Hypothalamus (tissue), 51 donors: ENCODE results near the gene CLDN34.

ENCODE experiments used
- DNase-seq, 51 donors: peaks; one replicate each; lab custom pipeline; 2025; lab: John Stamatoyannopoulos, UW

CLDN34 gene

DNA sequence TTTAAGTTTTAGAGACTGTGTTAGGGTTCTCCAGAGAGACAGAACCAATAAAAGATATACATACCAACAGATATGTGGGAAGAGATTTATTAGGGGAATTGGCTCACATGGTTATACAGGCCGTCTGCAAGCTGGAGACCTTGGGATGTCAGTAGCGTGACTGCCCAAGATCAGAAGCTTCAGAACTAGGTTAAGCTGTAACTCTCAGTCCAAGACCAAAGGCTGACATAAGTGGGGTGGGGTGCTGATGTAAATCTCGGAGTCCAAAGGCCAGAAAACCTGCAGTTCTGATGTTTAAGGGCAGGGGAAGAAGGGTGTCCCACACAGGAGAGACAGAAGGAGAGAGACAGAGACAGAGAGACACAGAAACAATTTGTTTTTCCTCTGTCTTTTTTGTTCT is 10.5 kb downstream of the CLDN34 start:
- DNase-seq = no peak

DNA sequence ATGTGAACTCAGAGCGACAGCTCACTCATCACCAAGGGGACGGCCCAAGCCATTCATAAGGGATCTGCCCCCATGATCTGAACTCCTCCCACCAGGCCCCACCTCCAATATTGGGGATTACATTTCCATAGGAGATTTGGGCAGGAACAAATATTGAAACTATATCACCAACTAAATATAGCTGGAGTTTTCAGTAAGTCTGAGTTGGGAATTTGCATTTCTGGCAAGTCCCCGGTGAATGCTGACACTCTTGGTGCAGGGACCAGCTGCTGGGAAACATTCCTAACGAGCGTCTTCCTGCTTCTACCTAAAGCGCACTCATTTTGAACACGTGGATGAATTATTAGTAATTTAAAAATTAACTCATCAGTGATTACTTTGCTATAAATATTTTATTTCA is 13.2 kb downstream of the CLDN34 start:
- DNase-seq = no peak

DNA sequence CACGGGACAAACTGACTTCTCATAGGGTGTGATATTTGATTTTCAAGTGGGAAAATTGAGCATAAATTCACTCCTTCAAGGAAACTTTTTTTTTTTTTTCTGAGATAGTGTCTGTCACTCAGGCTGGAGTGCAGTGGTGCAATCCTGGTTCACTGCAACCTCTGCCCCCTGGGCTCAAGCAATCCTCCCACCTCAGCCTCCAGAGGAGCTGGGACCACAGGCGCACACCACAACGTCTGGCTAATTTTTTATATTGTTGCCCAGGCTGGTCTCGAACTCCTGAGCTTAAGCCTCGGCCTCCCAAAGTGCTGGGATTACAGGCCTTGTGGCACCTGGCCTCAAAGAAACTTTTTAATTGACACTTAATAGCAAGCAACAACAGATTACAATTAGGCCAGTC is 13.8 kb downstream of the CLDN34 start:
- DNase-seq = no peak

DNA sequence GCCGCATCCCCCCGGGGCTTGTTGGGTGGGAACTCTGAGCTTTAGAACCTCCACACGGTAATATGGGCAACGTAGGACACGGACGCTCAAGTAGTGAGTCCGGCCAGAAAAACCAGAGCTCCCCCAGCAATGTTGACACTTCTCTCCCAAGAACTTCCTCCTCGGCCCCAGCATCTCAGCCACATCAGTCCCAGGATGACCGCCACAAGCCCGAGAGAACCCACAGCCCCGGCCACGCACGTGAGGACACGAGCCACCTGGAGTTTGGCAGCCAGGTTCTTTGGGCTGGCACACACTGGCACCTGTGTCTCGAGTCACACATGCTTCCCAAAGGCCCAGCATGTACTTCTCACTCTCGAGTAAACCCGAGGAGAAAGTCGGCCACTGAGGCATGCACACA is 16.3 kb downstream of the CLDN34 start:
- no peak for DNase-seq

DNA sequence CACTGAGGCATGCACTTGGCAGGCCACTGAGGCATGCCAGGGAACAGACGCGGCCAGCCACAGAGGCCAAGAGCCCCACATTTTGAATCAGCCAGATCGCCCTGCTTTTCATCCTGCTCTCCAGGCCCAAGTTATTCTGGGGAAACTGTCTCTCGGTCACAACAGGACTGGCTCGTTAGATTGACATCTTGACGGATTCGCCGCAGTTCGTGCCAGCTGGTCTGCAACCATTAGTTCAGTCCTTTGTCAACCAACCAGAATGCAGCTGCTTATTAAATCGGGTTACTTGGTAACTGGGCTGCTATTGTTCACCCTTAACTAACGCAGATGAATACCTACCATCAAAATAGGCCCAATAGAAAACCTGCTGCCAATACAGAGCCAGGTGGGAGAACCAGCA is 16.7 kb downstream of the CLDN34 start:
- no peak for DNase-seq

DNA sequence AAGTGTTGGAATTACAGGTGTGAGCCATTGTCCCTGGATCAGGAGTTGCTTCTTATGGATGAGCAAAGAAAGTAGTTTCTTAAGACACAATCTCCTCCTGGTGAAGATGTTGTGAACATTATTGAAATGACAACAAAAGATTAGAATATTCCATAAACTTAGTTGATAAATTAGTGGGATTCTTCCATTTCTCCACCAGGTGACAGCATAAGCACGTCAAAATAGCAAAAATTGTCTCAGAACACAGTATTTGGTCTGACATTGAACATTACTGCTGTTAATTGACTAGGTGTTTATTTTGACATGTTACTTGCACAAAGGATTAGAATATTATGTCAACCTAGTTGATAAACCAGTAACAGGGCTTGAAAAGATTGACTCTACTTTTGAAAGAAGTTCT is 21.6 kb downstream of the CLDN34 start:
- DNase-seq = no peak

DNA sequence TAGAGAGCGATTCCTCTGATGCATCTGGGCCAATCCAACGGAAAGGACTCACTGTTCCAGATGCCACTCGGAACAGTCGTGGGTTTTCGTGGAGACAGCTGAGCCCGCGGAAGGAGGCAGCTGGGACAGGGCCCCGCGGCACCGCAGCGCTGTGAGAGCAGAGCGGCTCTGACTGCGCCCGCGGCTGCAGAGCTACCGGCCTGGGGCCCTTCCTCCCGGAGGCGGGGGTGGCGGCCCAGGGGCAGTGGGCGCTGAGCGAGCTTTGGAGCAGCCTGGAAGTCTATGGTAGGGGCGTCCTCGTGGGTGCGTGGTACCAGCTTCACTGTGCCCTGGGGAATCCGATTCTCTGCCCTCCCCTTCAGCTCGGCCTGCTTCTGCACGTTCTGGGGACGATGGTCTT is 24.9 kb downstream of the CLDN34 start:
- DNase-seq = no peak

DNA sequence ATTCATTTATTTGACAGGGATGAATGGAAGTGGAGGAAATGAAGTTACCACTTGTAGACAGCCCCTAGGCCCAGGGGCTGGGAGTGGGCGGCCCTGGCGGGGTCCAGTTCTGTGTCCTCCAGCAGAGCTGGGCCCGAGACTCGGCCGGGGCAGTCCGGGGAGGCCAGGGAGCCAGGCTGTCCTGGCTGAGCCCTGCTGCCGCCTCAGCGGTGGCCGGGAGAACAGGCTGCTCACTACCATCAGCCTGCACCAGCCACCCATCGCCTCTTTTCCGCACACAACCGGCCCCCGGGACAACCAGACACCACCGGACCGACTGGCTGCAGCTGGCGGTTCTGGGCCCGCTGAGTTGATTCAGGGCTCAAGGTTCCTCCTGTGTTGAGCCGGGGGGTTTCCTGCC is 25.6 kb downstream of the CLDN34 start:
- DNase-seq = no peak

DNA sequence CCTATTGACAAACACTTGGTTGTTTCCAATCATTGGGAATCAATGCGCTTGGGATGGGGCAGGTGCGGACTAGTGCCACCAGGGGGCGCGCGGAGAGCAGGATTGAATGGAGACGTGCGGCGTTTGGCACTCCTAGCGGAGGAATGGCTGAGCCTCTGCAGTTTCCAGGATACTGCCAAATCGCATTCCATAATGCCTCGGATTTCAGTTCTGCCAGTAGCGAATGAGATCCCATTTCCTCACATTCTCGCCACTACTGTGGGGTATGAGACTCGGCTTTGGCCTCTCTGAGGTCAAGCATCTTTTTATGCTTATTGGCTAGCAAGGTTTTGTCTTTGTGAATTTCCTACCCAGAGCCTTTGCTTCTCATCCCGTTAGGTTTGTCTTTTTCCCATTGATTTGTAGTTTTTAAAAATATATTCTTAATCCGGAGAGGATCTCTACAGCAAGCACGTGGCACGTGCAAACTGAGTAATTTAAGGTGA is 28.7 kb downstream of the CLDN34 start:
- DNase-seq = peak in 49 of 51 donors; percentile 0 to 82 (median 39)

DNA sequence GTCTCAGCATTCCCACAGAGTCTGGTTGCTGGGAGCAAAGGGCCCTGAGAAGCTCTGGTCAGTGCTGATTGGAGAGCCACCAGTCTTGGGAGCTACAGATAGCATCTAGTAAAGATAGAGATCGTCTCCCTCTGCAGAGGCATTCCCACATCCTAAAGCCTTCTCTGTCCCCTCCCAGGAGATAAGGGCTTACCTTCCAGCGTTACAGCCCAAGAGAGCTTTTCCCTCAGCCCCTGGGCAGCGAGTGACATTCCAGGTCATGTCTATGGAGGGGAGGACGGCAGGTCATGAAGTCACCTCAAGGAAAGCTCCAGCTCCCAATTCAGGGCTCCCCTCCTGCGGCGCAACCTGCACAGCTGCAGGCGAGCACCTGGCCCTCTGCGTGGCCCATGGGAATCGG is 29.9 kb downstream of the CLDN34 start:
- DNase-seq = no peak

DNA sequence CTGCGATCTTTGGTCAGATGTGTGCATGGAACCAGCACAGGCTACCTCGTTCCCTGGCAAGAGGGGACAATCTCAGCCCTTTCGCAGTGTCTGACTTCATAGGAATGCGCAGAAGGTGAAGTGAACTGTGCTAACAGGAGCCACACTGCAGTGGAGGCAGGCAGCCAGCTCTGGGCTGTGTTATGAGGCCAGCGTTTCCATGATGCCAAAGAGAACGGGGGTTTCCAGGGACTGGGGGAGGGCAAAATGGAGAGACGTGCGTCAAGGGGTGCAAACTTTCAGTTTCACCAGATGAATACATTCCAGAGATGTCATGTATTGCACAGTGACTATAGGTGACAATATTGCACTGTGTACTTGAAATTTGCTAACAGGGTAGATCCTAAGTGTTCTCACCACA is 30.4 kb downstream of the CLDN34 start:
- peak in 2 of 51 donors; percentile 16 for DNase-seq

DNA sequence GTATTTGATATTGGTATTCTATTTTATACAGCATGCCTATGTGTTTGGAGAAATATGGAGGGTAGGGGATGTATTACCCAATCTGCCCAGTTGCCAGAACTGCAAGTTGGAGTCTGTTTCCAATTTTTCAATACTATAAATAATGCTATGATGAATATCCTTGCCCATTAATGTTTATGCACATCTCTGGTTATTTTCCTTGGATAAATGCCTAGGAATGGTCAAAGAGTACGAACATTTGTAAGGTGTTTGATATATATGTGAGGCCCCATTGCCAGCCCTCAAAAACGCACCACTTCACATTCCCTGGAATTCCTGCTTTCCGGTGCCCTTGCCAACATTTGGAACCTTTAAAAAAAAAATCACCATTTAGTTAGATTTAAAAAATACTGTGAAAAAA is 34.3 kb downstream of the CLDN34 start:
- DNase-seq = no peak

DNA sequence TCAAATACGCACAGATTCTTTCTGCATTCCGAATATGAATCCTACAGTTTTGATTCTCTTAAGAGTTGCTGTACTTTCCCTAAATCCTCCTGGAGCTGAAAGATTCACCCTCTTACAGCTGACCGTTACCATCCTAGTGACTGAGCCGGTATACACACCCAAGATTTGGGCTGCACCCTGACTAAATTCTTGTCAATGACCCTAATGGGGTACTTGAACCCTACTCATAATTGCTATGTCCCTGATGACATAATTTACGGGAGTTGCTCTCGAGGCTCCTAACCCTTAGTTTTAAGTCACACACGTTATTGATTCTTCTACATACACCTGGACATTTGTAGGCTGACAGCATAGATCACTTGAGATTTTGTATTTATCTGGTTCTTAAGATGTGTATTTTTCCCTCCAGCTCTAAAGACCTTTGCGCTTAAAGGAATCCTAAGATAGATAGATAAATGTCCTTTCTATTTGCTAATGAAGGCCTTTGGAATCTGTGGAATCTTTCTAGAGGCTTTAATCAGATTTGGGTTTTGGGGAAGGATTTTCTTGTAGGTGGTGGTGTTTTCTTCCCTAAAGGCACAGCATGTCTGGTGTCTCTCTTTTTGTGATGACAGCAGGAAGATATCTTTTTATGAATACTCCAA is 37.8 kb downstream of the CLDN34 start:
- DNase-seq = no peak

DNA sequence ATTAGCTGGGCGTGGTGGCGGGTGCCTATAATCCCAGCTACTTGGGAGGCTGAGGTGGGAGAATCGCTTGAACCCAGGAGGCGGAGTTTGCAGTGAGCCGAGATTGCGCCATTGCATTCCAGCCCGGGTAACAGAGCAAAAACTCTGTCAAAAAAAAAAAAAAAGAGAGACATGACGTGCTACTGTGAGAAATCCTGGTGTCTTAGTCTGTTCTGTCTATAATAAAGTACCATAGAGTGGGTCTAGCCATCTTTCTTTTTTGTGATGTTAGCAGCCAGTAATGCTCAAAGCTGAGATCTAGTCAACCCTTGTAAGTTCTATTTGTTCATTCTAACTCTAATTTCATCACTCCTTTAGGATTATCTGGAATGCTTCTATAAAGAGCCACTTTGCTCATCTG is 38.9 kb downstream of the CLDN34 start:
- DNase-seq = no peak

DNA sequence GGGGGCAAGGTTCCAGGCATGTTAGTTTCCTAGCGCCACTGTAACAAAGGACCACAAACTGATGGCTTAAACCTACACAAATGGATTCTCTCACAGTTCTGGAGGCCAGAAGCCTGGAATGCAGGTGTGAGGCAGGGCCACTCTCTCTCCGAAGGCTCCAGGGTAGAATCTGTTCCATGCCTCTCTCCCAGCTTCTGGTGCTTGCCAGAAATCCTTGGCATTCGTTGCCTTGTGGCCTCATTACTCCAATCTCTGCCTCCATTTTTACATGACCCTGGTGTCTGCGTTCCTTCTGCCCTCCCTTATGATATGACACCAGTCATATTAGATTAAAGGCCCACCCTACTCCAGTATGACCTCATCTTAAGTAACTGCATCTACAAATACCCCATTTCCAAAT is 39.6 kb downstream of the CLDN34 start:
- DNase-seq = no peak

DNA sequence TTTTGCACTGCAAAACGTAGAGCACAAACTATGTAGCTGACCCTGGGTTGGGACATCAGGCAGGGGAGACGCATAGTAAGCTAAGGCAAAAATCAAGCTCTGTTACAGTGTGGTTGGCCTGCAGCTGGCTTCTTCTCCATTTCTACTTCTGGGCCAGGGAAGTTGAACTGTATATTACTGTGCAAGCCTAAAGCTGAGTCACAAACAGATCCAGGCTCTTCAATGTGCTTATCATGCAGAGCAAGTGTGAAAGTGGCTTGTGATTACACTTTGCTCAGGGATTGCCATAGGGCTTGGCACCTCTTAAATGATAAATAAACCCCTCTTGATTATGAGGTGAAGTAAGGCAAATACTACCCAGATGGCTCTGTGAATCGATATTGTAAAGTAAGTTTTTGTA is 40.5 kb downstream of the CLDN34 start:
- no peak for DNase-seq

DNA sequence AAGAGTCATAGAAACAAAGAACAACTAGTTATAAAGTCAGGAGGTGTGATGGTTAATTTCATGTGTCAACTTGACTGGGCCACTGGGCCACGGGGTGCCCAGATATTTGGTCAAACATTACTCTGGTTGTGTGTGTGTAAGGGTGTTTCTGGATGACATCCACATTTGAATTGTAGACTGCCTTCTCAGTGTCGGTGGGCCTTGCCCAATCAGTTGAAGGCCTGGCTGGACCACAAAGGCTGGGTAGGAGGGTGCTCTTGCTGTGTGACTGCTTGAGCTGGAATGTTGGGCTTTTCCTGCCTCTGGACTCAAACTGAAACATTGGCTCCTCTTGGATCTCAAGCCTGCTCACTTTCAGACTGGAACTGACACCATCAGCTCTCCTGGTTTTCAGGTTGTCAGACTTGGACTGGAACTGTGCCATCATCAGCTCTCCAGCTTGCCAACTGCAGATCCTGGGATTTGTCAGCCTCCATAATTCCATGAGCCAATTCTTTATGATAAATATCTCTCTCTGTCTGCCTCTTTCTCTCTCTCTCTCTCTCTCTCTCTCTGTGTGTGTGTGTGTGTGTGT is 41.4 kb downstream of the CLDN34 start:
- no peak for DNase-seq

DNA sequence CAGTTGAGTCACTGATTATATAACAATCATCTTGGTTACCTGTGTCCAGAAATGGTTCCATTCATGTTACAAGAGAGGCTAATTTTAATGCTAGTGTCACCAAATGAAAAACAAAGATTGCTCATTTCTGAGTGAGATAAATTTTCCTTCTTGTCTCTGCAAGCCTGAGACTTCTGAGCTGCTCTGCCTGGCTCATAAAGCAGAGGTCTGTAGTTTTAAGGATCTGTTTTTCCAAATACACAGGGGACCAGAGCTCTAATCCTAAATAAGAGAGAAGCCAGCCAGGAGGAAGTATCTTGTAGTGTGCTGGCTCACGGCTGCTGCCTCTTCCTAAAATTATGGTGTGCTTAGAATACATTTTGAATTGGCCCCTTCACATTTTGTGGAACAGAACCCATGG is 42.6 kb downstream of the CLDN34 start:
- no peak for DNase-seq

DNA sequence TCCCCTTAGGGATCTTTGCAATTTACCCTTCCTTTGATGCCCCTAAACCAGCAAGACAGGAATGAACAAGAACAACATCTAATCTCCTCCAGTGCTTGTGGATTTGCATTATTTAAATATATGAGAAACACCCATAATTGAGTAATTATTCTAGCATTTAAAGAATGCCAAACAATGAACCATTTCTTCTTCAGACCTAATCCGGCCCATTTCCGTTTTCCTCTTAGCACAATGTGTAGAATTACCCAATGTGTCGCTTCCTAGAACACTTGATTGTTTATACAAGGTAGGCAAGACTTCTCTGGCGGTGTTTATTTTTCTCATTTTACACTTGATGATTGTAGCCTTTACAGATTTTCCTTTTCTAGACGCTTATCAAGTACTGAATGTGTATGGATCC is 43.5 kb downstream of the CLDN34 start:
- DNase-seq = no peak

DNA sequence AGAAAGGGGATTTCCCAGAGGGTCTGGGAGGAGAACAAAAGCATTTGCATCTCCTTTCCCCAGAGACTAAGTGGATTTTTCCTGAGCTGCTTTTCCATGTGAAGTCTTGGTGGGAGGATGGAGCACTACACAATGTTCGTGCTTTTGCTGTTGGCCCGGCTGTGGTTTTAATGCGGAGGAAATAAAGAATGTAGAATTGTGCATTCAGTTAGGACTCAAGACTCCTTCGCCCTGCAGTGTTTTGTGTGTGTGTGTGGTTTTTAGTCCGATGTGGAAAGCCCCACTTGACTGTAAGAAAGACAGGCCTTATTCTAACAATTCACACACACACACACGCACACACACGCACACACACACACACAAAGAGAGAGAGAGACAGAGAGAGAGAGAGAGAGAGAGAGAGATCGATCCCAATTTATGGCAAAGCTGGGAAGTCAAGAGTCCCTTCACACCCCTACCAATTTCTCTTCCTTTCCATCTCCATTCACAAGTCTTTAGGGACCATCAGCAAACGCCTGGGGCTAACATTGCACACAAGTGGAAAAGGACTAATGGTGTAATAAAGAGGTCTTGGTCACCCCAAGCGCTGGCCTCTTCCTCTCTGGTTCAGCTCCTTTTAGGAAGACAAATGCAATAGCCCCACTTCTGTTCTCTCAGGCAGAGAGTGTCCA is 44.2 kb downstream of the CLDN34 start:
- DNase-seq = peak in 2 of 51 donors; percentile 4

DNA sequence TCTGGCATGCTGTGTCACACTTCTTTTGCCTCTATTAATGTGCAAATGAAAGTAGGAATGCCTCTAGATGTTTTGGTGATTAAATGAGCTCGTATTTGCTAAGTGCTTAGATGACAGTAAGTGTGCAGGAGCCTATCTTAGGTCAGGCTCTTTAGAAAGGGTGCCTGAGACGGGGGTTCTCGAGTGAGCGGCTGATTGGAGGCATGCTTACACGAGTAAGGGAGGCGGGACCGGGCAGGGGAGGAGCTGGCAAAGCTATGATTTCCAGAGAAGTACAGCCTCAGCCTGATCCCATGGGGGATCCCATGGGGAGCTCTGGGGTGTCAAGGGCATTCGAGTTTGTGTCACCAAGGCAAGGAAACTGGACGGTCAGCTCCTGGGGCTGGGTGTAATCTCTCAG is 44.8 kb downstream of the CLDN34 start:
- no peak for DNase-seq
